Suprapubic skin (tissue), 4 donors: ENCODE measurements around the gene HNRNPH1. TPM values are rescaled to one million over a fixed set of nuclear protein-coding genes. Genes with fewer than 3 reads are reported as not detected.
A peak's percentile ranks its signal among the peaks of the same experiment; 100 is the strongest.

Source experiments
- DNase-seq, 2 donors: peaks; one replicate each; pipeline ENCODE4 v3.0.0-alpha.2; 2019; ENCODE audit warnings: low spot score in 2 of 2
- H3K27ac ChIP-seq: fragments of 200-600 bp; sonication (generic); one replicate; pipeline ENCODE4 v1.5.1; 2019
- H3K27me3 ChIP-seq: fragments of 200-600 bp; sonication (generic); one replicate; pipeline ENCODE4 v1.5.1; 2019
- H3K36me3 ChIP-seq: fragments of 200-600 bp; sonication (generic); one replicate; pipeline ENCODE4 v1.5.1; 2019
- H3K4me1 ChIP-seq: fragments of 200-600 bp; sonication (generic); one replicate; pipeline ENCODE4 v1.5.1; 2019
- H3K4me3 ChIP-seq: fragments of 200-600 bp; sonication (generic); one replicate; pipeline ENCODE4 v1.5.1; 2019; ENCODE audit warnings: mild to moderate bottlenecking
- H3K9me3 ChIP-seq: fragments of 200-600 bp; sonication (generic); one replicate; pipeline ENCODE4 v1.5.1; 2019
- CTCF ChIP-seq, 2 donors: fragments of 200-600 bp in 1 of 2; fragments of 450-650 bp in 1 of 2; sonication (generic) in 1 of 2; IDR thresholded peaks; one replicate each; pipeline ENCODE4 v1.5.1; 2016 to 2019; ENCODE audit warnings: antibody characterized with exemption in 2 of 2, mild to moderate bottlenecking in 1 of 2, moderate library complexity in 1 of 2
- EP300 ChIP-seq: sonication (generic); formaldehyde crosslinking; IDR thresholded peaks from one replicate; pipeline ENCODE4 v1.6.1; 2017; ENCODE audit warnings: antibody characterized with exemption
- POLR2A ChIP-seq, 2 donors: fragments of 450-650 bp; IDR thresholded peaks; one replicate each; pipeline ENCODE4 v1.6.1; 2017; ENCODE audit warnings: antibody characterized with exemption in 2 of 2, mild to moderate bottlenecking in 2 of 2, moderate library complexity in 2 of 2
- POLR2AphosphoS5 ChIP-seq, 3 donors: sonication (generic); formaldehyde crosslinking; IDR thresholded peaks; one replicate each; pipeline ENCODE4 v1.6.1; 2017; ENCODE audit warnings: antibody characterized with exemption in 3 of 3
- WGBS: methylation state at CpG from one replicate; pipeline ENCODE4 v1.1.5; 2018; 5-methylcytosine and 5-hydroxymethylcytosine counted together
- total RNA-seq, 4 donors: library from RNA; depleted of rRNA; stranded (reverse); fragments of >200 nt; gene quantifications; one replicate each; pipeline ENCODE4 v1.1.0, GENCODE V29; 2016

Gene HNRNPH1
- total RNA-seq, 4 donors from 2014 or later, result 260 to 868 (median 295) TPM

GRCh38 chr5:179599100-179599499, 24.4 kb downstream of the HNRNPH1 start:
- WGBS, result 86% methylated on average over 8 of the region's 9 CpGs
- Histone ChIP-seq H3K36me3 (peaks cover 97% of the 10 kb centered on the region), H3K4me1 (no peaks in the 10 kb centered on the region), H3K9me3 (no peaks in the 10 kb centered on the region), H3K27ac (no peak overlapping the region), H3K27me3 (no peaks in the 10 kb centered on the region), H3K4me3 (no peak overlapping the region)
- TF ChIP-seq EP300 (no peak), POLR2AphosphoS5 (IDR thresholded peaks at IDR 0.05) (no peak), POLR2A (IDR thresholded peaks at IDR 0.05) (no peak), CTCF (IDR thresholded peaks at IDR 0.05) (no peak)
- DNase-seq, result peak; percentile 55 to 66

- H3K4me1 ChIP-seq, result no peaks in the 10 kb centered on the region
- 87% methylated on average over 9 of the region's 13 CpGs for WGBS
- TF ChIP-seq EP300 (no peak), POLR2A (IDR thresholded peaks at IDR 0.05) (no peak), CTCF (IDR thresholded peaks at IDR 0.05) (no peak), POLR2AphosphoS5 (IDR thresholded peaks at IDR 0.05) (no peak)
- H3K27me3 ChIP-seq, result no peaks in the 10 kb centered on the region
- no peaks in the 10 kb centered on the region for H3K9me3 ChIP-seq
- no peak for DNase-seq
- H3K4me3 ChIP-seq, result no peak overlapping the region
- H3K27ac ChIP-seq, result no peak overlapping the region
- peaks cover 96% of the 10 kb centered on the region for H3K36me3 ChIP-seq
These were observed 27.1 kb downstream of the HNRNPH1 start for GRCh38 chr5:179596421-179596820.

- DNase-seq, result no peak
- no peak overlapping the region for H3K27ac ChIP-seq
- H3K9me3 ChIP-seq, result no peaks in the 10 kb centered on the region
- TF ChIP-seq POLR2AphosphoS5 (IDR thresholded peaks at IDR 0.05) (no peak), EP300 (no peak), POLR2A (IDR thresholded peaks at IDR 0.05) (no peak), CTCF (IDR thresholded peaks at IDR 0.05) (no peak)
- H3K4me1 ChIP-seq, result no peaks in the 10 kb centered on the region
- H3K4me3 ChIP-seq, result no peak overlapping the region
- peaks cover 94% of the 10 kb centered on the region for H3K36me3 ChIP-seq
- WGBS, result 77% methylated on average over 6 of the region's 6 CpGs
- H3K27me3 ChIP-seq, result no peaks in the 10 kb centered on the region
These were observed 27.6 kb downstream of the HNRNPH1 start for GRCh38 chr5:179595916-179596315.

- Histone ChIP-seq H3K27me3 (no peaks in the 10 kb centered on the region), H3K9me3 (no peaks in the 10 kb centered on the region), H3K27ac (no peak overlapping the region), H3K4me3 (no peak overlapping the region), H3K36me3 (peaks cover 87% of the 10 kb centered on the region), H3K4me1 (no peaks in the 10 kb centered on the region)
- TF ChIP-seq POLR2AphosphoS5 (IDR thresholded peaks at IDR 0.05) (no peak), CTCF (IDR thresholded peaks at IDR 0.05) (no peak), EP300 (no peak), POLR2A (IDR thresholded peaks at IDR 0.05) (no peak)
- WGBS, result 98% methylated on average over 3 of the region's 3 CpGs
- no peak for DNase-seq
These were observed 35.3 kb downstream of the HNRNPH1 start for GRCh38 chr5:179588166-179588565.

- Histone ChIP-seq H3K4me3 (no peak overlapping the region), H3K4me1 (no peaks in the 10 kb centered on the region), H3K9me3 (no peaks in the 10 kb centered on the region), H3K36me3 (peaks cover 86% of the 10 kb centered on the region), H3K27ac (no peak overlapping the region), H3K27me3 (no peaks in the 10 kb centered on the region)
- 82% methylated on average over 9 of the region's 9 CpGs for WGBS
- peak in 1 of 2 donors; percentile 36 for DNase-seq
- TF ChIP-seq EP300, result no peak
- no peak for TF ChIP-seq POLR2AphosphoS5 (IDR thresholded peaks at IDR 0.05)
- TF ChIP-seq POLR2A (IDR thresholded peaks at IDR 0.05), result no peak
- TF ChIP-seq CTCF (IDR thresholded peaks at IDR 0.05), result no peak
These were observed 37.5 kb downstream of the HNRNPH1 start for GRCh38 chr5:179585941-179586401.
